A673 (cell line): ENCODE results near the gene EMC9.

Experiments used
- EZH2 ChIP-seq: fragments of 200-600 bp; sonication (generic); IDR thresholded peaks from 2 replicates; pipeline ENCODE4 v1.6.1; 2017; ENCODE audit warnings: borderline replicate concordance, low read depth, mild to moderate bottlenecking, mixed read lengths, antibody characterized with exemption, low read length; ENCODE audit not compliant: poor library complexity, severe bottlenecking
- TF ChIP-seq, protein P1 (sequence below): fragments of 300-800, 200-600 bp; sonication (generic); conservative IDR thresholded peaks from 2 replicates; pipeline ENCODE4 v1.5.1; 2017; ENCODE audit warnings: low read depth, mild to moderate bottlenecking, antibody characterized with exemption, low read length, moderate library complexity, mixed read lengths

DNA sequence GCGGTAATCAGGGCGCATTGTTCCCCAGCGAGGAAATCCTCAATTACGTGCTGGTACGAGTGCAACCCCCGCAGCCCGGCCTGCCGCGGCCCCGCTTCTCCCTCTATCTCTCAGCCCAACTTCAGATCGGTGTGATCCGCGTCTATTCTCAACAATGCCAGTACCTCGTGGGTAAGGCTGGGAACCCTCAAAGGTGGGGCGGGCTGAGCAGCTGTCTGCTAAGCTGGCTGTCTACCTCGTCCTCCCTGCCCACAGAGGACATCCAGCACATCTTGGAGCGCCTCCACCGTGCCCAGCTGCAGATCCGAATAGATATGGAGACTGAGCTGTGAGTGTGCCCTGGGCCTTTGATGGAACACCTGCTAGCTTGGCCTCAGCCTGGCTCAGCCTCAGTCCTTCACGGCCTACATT lies 31.5 kb upstream of the EMC9 start:
- no peak for TF ChIP-seq EZH2
- TF ChIP-seq, protein P1, sequence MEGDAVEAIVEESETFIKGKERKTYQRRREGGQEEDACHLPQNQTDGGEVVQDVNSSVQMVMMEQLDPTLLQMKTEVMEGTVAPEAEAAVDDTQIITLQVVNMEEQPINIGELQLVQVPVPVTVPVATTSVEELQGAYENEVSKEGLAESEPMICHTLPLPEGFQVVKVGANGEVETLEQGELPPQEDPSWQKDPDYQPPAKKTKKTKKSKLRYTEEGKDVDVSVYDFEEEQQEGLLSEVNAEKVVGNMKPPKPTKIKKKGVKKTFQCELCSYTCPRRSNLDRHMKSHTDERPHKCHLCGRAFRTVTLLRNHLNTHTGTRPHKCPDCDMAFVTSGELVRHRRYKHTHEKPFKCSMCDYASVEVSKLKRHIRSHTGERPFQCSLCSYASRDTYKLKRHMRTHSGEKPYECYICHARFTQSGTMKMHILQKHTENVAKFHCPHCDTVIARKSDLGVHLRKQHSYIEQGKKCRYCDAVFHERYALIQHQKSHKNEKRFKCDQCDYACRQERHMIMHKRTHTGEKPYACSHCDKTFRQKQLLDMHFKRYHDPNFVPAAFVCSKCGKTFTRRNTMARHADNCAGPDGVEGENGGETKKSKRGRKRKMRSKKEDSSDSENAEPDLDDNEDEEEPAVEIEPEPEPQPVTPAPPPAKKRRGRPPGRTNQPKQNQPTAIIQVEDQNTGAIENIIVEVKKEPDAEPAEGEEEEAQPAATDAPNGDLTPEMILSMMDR = no peak
